H1 (cell line): Measurements from ENCODE around the gene BMF. TPM values are rescaled to one million over a fixed set of nuclear protein-coding genes. Genes with fewer than 3 reads are reported as not detected.
A peak's percentile ranks its signal among the peaks of the same experiment; 100 is the strongest.

Experiments
- CTCF ChIA-PET: fragments of 300-600 bp; sonication (Branson Sonifier 250); formaldehyde crosslinking; loops from one replicate; lab custom pipeline; 2021; ENCODE audit not compliant: partially characterized antibody; lab: Charles Lee
- POLR2A ChIA-PET: fragments of 300-600 bp; sonication (Branson Sonifier 250); formaldehyde crosslinking; loops from one replicate; lab custom pipeline; 2021; ENCODE audit warnings: inconsistent platforms; ENCODE audit not compliant: partially characterized antibody; lab: Charles Lee
- DNase-seq, 2 experiments: peaks; one replicate each; pipeline versions ENCODE4 v3.0.0 to v3.0.0-alpha.2; 2010 to 2022; ENCODE audit warnings: low spot score in 2 of 2, low read depth in 1 of 2, mixed read lengths in 1 of 2
- FAIRE-seq: peaks from 2 replicates; lab custom pipeline; 2011; peaks lifted over from hg19 to GRCh38; lab: Jason Lieb, UNC
- H2AFZ ChIP-seq: 2 replicates; pipeline ENCODE4 v1.8.1; 2012; ENCODE audit warnings: low read length, inconsistent platforms
- H2AK5ac ChIP-seq: 2 replicates; pipeline ENCODE4 v1.6.1; 2013; ENCODE audit warnings: low read depth, low read length
- H2BK120ac ChIP-seq: replicated peaks from 2 replicates; pipeline ENCODE3; 2013; ENCODE audit warnings: low read depth, low read length, inconsistent platforms
- H2BK12ac ChIP-seq: 2 replicates; pipeline ENCODE4 v1.6.1; 2013; ENCODE audit warnings: low read depth, low read length
- H2BK15ac ChIP-seq: 2 replicates; pipeline ENCODE4 v1.6.1; 2013; ENCODE audit warnings: low read length
- H2BK20ac ChIP-seq: 2 replicates; pipeline ENCODE4 v1.6.1; 2013; ENCODE audit warnings: low read length
- H2BK5ac ChIP-seq: 2 replicates; pipeline ENCODE4 v1.6.1; 2013; ENCODE audit warnings: low read depth, low read length
- H3K14ac ChIP-seq: 2 replicates; pipeline ENCODE4 v1.6.1; 2013; ENCODE audit warnings: inconsistent platforms; ENCODE audit not compliant: insufficient read length
- H3K18ac ChIP-seq: 2 replicates; pipeline ENCODE4 v1.6.1; 2013; ENCODE audit warnings: low read length; ENCODE audit errors: extremely low read depth
- H3K23ac ChIP-seq: 2 replicates; pipeline ENCODE4 v1.6.1; 2013; ENCODE audit warnings: inconsistent platforms; ENCODE audit not compliant: insufficient read length
- H3K23me2 ChIP-seq: 2 replicates; pipeline ENCODE4 v1.6.1; 2013; ENCODE audit warnings: low read depth, low read length
- H3K27ac ChIP-seq: 2 replicates; pipeline ENCODE4 v1.6.1; 2011; ENCODE audit warnings: low read depth, low read length, inconsistent platforms
- H3K27me3 ChIP-seq, 4 experiments: replicated peaks in 1 of 4; 1 replicate in 1 of 4; 2 replicates in 3 of 4; pipeline versions ENCODE4 v1.6.1 to v1.8.1; 2011 to 2013; ENCODE audit warnings: low read length in 3 of 4, mild to moderate bottlenecking in 3 of 4, inconsistent platforms in 2 of 4, mixed read lengths in 2 of 4, moderate library complexity in 1 of 4; ENCODE audit not compliant: control insufficient read depth in 3 of 4, insufficient read depth in 3 of 4; ENCODE audit errors: extremely low read depth in 1 of 4
- H3K36me3 ChIP-seq, 4 experiments: 2 replicates each; pipeline versions ENCODE4 v1.6.1 to v1.8.1; 2011 to 2013; ENCODE audit warnings: mild to moderate bottlenecking in 4 of 4, low read length in 3 of 4, moderate library complexity in 2 of 4, control low read depth in 1 of 4, inconsistent platforms in 1 of 4; ENCODE audit not compliant: insufficient read depth in 4 of 4, control insufficient read depth in 2 of 4
- H3K4ac ChIP-seq: replicated peaks from 2 replicates; pipeline ENCODE3; 2013; ENCODE audit warnings: low read length, low read depth, mixed read lengths, inconsistent platforms; ENCODE audit not compliant: insufficient read length
- H3K4me1 ChIP-seq, 4 experiments: replicated peaks in 1 of 4; 1 replicate in 1 of 4; 2 replicates in 3 of 4; pipeline versions ENCODE4 v1.6.1 to v1.8.1; 2011 to 2013; ENCODE audit warnings: low read length in 3 of 4, inconsistent platforms in 2 of 4, mixed read lengths in 1 of 4; ENCODE audit not compliant: insufficient read depth in 4 of 4, control insufficient read depth in 3 of 4
- H3K4me2 ChIP-seq, 2 experiments: 2 replicates each; pipeline versions ENCODE4 v1.6.1 to v1.8.1; 2011 to 2013; ENCODE audit warnings: low read depth in 2 of 2, low read length in 2 of 2, control low read depth in 1 of 2, inconsistent platforms in 1 of 2, mild to moderate bottlenecking in 1 of 2; ENCODE audit not compliant: insufficient read depth in 1 of 2
- H3K4me3 ChIP-seq, 4 experiments: fragments of 200-600, 300-600 bp in 1 of 4; sonication (generic), shearing (Covaris generic), sonication (Bioruptor Twin) in 1 of 4; 2 replicates each; pipeline versions ENCODE4 v1.5.1 to v1.8.1; 2011 to 2016; ENCODE audit warnings: low read length in 4 of 4, low read depth in 3 of 4, control low read depth in 2 of 4, inconsistent platforms in 2 of 4, mild to moderate bottlenecking in 2 of 4, mixed read lengths in 1 of 4, moderate library complexity in 1 of 4; ENCODE audit not compliant: insufficient read depth in 2 of 4; ENCODE audit errors: extremely low read depth in 1 of 4
- H3K56ac ChIP-seq: replicated peaks from 2 replicates; pipeline ENCODE3; 2013; ENCODE audit warnings: low read depth, mild to moderate bottlenecking, mixed read lengths, low read length, inconsistent platforms; ENCODE audit not compliant: insufficient read length
- H3K79me1 ChIP-seq: 2 replicates; pipeline ENCODE4 v1.6.1; 2013; ENCODE audit warnings: low read depth, low read length, control low read depth
- H3K79me2 ChIP-seq, 2 experiments: 2 replicates each; pipeline versions ENCODE4 v1.6.1 to v1.8.1; 2012 to 2013; ENCODE audit warnings: low read length in 2 of 2, mild to moderate bottlenecking in 2 of 2, inconsistent platforms in 1 of 2; ENCODE audit not compliant: insufficient read depth in 2 of 2, control insufficient read depth in 1 of 2
- H3K9ac ChIP-seq, 4 experiments: replicated peaks in 1 of 4; 1 replicate in 1 of 4; 2 replicates in 3 of 4; pipeline versions ENCODE4 v1.6.1 to v1.8.1; 2011 to 2013; ENCODE audit warnings: low read depth in 3 of 4, low read length in 3 of 4, control low read depth in 2 of 4, mild to moderate bottlenecking in 2 of 4, moderate library complexity in 2 of 4, inconsistent platforms in 1 of 4; ENCODE audit errors: extremely low read depth in 1 of 4
- H3K9me3 ChIP-seq, 2 experiments: 2 replicates each; pipeline versions ENCODE4 v1.6.1 to v1.8.1; 2012 to 2013; ENCODE audit warnings: mild to moderate bottlenecking in 2 of 2, moderate library complexity in 2 of 2, control low read depth in 1 of 2, inconsistent platforms in 1 of 2, low read depth in 1 of 2, low read length in 1 of 2, mixed read lengths in 1 of 2; ENCODE audit not compliant: insufficient read depth in 2 of 2
- H4K20me1 ChIP-seq, 2 experiments: replicated peaks in 1 of 2; 2 replicates each; pipeline versions ENCODE3 to v1.8.1; 2011 to 2013; ENCODE audit warnings: inconsistent platforms in 2 of 2, low read length in 2 of 2, mild to moderate bottlenecking in 1 of 2; ENCODE audit not compliant: insufficient read depth in 2 of 2, control insufficient read depth in 1 of 2
- H4K5ac ChIP-seq: 2 replicates; pipeline ENCODE4 v1.6.1; 2013; ENCODE audit warnings: low read length, low read depth, mixed read lengths, inconsistent platforms; ENCODE audit not compliant: insufficient read length
- H4K8ac ChIP-seq: 2 replicates; pipeline ENCODE4 v1.8.0; 2013; ENCODE audit warnings: mild to moderate bottlenecking, moderate library complexity, low read length, inconsistent platforms; ENCODE audit not compliant: insufficient read depth; ENCODE audit errors: extremely low read depth
- H4K91ac ChIP-seq: replicated peaks from 2 replicates; pipeline ENCODE3; 2013; ENCODE audit warnings: low read length, mixed read lengths, inconsistent platforms; ENCODE audit not compliant: insufficient read length
- BCL11A ChIP-seq, 2 experiments: IDR thresholded peaks; one replicate each; pipeline ENCODE4 v1.6.1; 2011; ENCODE audit warnings: low read depth in 2 of 2, low read length in 2 of 2, mild to moderate bottlenecking in 2 of 2
- CTCF ChIP-seq, 3 experiments: IDR thresholded peaks; 1 replicate in 2 of 3; 2 replicates in 1 of 3; pipeline versions ENCODE4 v1.5.1 to v1.6.1; 2011; ENCODE audit warnings: low read length in 3 of 3, mild to moderate bottlenecking in 3 of 3, inconsistent platforms in 2 of 3, low read depth in 1 of 3, moderate library complexity in 1 of 3; ENCODE audit not compliant: insufficient read depth in 1 of 3; ENCODE audit errors: control extremely low read depth in 1 of 3
- EP300 ChIP-seq, 2 experiments: IDR thresholded peaks; 1 replicate in 1 of 2; 2 replicates in 1 of 2; pipeline ENCODE4 v1.6.1; 2011 to 2012; ENCODE audit warnings: low read depth in 2 of 2, low read length in 2 of 2, mild to moderate bottlenecking in 2 of 2, borderline replicate concordance in 1 of 2, inconsistent platforms in 1 of 2, moderate library complexity in 1 of 2
- KDM4A ChIP-seq: IDR thresholded peaks from one replicate; pipeline ENCODE4 v1.7.1; 2012; ENCODE audit warnings: low read depth, mild to moderate bottlenecking, moderate library complexity, low read length, inconsistent platforms; ENCODE audit not compliant: severe bottlenecking
- POLR2AphosphoS5 ChIP-seq: IDR thresholded peaks from 2 replicates; pipeline ENCODE4 v1.6.1; 2011; ENCODE audit warnings: low read depth, low read length
- SUZ12 ChIP-seq: fragments of 200-600 bp; sonication (generic); IDR thresholded peaks from 2 replicates; pipeline ENCODE4 v1.6.1; 2012; ENCODE audit warnings: mild to moderate bottlenecking, inconsistent platforms, low read length, moderate library complexity, mixed read lengths
- WGBS, 2 experiments: shearing (Covaris generic) in 1 of 2; methylation state at CpG; one replicate each; pipeline versions ENCODE4 v1.1.6 to v1.1.7; 2013 to 2015; ENCODE audit warnings: low lambda C conversion rate in 2 of 2, mixed read lengths in 2 of 2, inconsistent platforms in 1 of 2, low coverage in 1 of 2, missing lambda C conversion rate in 1 of 2; ENCODE audit not compliant: insufficient replicate concordance in 2 of 2, insufficient coverage in 1 of 2, insufficient read length in 1 of 2; ENCODE audit errors: extremely low coverage in 1 of 2, missing lambda C conversion rate in 1 of 2; 5-methylcytosine and 5-hydroxymethylcytosine counted together
- polyA plus RNA-seq, 7 experiments: library from polyadenylated mRNA; depleted of rRNA in 3 of 7; stranded (reverse) in 5 of 7; unstranded in 2 of 7; fragments of >200 nt in 5 of 7; fragments of 200-250 nt in 2 of 7; gene quantifications; 1 replicate in 5 of 7; 2 replicates in 1 of 7; 4 replicates in 1 of 7; pipeline versions ENCODE4 v1.2.1 to v1.2.3, GENCODE V29; 2011 to 2013; ENCODE audit warnings: missing spikeins in 2 of 7, mixed read lengths in 2 of 7
- total RNA-seq: library from RNA; stranded (reverse); fragmentation: NEBNext Ultra II Directional; extraction: Animal tissue kit (Norgen Biotek cat#: 25700); gene quantifications from 2 replicates; pipeline ENCODE4 v1.2.1, GENCODE V29; 2021
- TF ChIP-seq, protein P1 (sequence below): IDR thresholded peaks from 2 replicates; pipeline ENCODE4 v1.6.1; 2012; ENCODE audit warnings: inconsistent platforms

BMF gene
- total and polyA plus RNA-seq, 2 of the 8 experiments (the other 6 are each of a cell fraction or from before 2014, with no cell fraction given), result 21.2 to 24.2 TPM

DNA sequence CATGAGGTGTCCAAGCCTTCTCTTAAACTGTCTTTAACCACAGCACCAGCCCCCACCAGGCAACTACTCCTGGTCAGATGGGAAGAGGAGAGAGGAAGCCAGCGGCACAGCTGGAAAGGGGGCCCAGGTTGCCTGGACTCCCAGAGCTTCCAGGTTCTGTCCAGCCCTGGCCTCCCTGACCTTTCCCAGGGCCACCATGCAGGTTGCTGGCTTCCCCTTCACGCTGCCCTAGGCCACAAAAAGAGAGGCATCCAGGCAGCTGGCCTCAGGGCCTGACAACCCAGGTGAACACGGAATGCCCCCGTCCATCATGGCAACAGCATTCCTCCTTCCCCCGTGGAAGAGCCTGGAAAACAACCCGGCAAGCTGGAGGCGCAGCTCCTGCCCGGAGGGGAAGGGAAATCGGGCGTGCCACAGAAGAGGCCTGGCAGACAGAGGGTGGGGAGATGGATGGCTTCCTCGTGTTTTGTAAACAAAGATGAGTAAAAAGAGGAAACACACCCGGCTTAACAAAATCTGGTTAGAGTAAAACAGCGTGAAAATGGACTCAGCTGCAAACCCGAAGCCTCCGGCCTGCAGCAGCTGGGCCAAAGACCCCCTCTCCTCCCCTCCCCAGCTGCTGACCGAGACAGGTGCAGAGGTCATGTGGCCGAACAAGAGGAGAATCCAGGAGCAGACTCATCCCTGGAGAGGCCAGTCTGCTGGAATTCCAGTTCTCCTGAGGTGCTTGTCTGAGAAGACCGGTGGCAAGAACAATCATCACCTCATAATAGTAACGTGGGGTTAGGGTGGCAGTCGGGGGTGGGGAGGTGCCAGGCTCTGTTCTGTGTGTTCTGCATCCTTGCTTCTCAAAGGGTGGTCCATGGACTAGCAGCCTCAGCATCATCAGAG, 15.5 kb downstream of the BMF start:
- Histone ChIP-seq H3K14ac (no peak overlapping the region), H3K18ac (peak overlapping the region; percentile 39), H4K20me1 (peaks cover 0 to 2% of the 10 kb centered on the region in 2 experiments), H3K4me1 (peaks cover 18 to 62% (median 47%) of the 10 kb centered on the region in 4 experiments), H2BK5ac (peak overlapping the region; percentile 69; the same call in 1 of the 2 replicates), H2AK5ac (peak overlapping the region; percentile 34; the same call in 1 of the 2 replicates), H2AFZ (no peak overlapping the region), H2BK15ac (peak overlapping the region; percentile 62; the same call in 1 of the 2 replicates), H3K27ac (no peak overlapping the region), H2BK20ac (peak overlapping the region; percentile 16), H3K4me2 (peak overlapping the region in 1 of 2 experiments; percentile 58; a peak in 1 of 4 replicates), H4K8ac (no peak overlapping the region), H3K56ac (no peak overlapping the region), H4K5ac (no peak overlapping the region), H3K27me3 (no peaks in the 10 kb centered on the region), H3K79me1 (no peaks in the 10 kb centered on the region; the same call in 1 of the 2 replicates), H3K79me2 (no peaks in the 10 kb centered on the region), H4K91ac (peak overlapping the region; percentile 17), H2BK120ac (no peak overlapping the region), H3K4ac (no peak overlapping the region), H3K23me2 (no peaks in the 10 kb centered on the region; the same call in 1 of the 2 replicates), H2BK12ac (no peak overlapping the region; the same call in 1 of the 2 replicates), H3K23ac (no peak overlapping the region), H3K9me3 (no peaks in the 10 kb centered on the region), H3K36me3 (peaks cover 0 to 13% (median 0%) of the 10 kb centered on the region in 4 experiments; a peak in 2 of 8 replicates), H3K9ac (no peak overlapping the region; a peak in 1 of 7 replicates), H3K4me3 (peak overlapping the region in 1 of 4 experiments; percentile 26; a peak in 1 of 8 replicates)
- ChIA-PET POLR2A (interaction anchor here (0.6 to 2.9 kb wide), 7 partner anchors 9 to 315 kb away, joined by 3 to 15 read pairs (median 3); partner anchors contain the start of gene BMF), CTCF (interaction anchor here (0.7 to 23.9 kb wide), 11 partner anchors 15 to 196 kb away, joined by 3 to 406 read pairs (median 4); partner anchors contain the start of genes BMF and SRP14)
- WGBS, 2 experiments, result 84% methylated on average over 20 of the region's 20 CpGs; no CpG with 5 or more reads in 1 of the 2 experiments
- DNase-seq (no peak), FAIRE-seq (no peak)
- TF ChIP-seq CTCF (IDR thresholded peaks at IDR 0.05; ENCODE audit: control extremely low read depth in 1 of 3, insufficient read depth in 1 of 3, low read depth in 1 of 3, low read length in 3 of 3) (no peak), BCL11A (IDR thresholded peaks at IDR 0.05; ENCODE audit: low read depth in 2 of 2, low read length in 2 of 2) (no peak), SUZ12 (no peak), EP300 (IDR thresholded peaks at IDR 0.05; ENCODE audit: borderline replicate concordance in 1 of 2, low read depth in 2 of 2, low read length in 2 of 2) (no peak), POLR2AphosphoS5 (no peak), KDM4A (no peak)
- TF ChIP-seq, protein P1, sequence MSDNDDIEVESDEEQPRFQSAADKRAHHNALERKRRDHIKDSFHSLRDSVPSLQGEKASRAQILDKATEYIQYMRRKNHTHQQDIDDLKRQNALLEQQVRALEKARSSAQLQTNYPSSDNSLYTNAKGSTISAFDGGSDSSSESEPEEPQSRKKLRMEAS, result no peak
